GM12892 (cell line): ENCODE results near the gene ARID5A.

Source experiments
- DNase-seq: peaks from one replicate; pipeline ENCODE4 v3.0.0; 2011; ENCODE audit not compliant: insufficient read length
- FAIRE-seq: peaks from 2 replicates; lab custom pipeline; 2011; peaks lifted over from hg19 to GRCh38; lab: Jason Lieb, UNC
- POLR2A ChIP-seq: IDR thresholded peaks from 2 replicates; pipeline ENCODE4 v1.6.1; 2011; ENCODE audit warnings: low read depth, low read length, control low read depth
- POLR2AphosphoS5 ChIP-seq: IDR thresholded peaks from 2 replicates; pipeline ENCODE4 v1.6.1; 2011; ENCODE audit warnings: low read depth, low read length, control low read depth
- TAF1 ChIP-seq: IDR thresholded peaks from 2 replicates; pipeline ENCODE4 v1.6.1; 2011; ENCODE audit warnings: low read depth, mild to moderate bottlenecking, control low read depth, low read length, borderline replicate concordance

ARID5A gene

GRCh38 chr2:96538487-96539214, 2.1 kb downstream of the ARID5A start:
- no peak for DNase-seq
- peak; percentile 51 for FAIRE-seq

DNA sequence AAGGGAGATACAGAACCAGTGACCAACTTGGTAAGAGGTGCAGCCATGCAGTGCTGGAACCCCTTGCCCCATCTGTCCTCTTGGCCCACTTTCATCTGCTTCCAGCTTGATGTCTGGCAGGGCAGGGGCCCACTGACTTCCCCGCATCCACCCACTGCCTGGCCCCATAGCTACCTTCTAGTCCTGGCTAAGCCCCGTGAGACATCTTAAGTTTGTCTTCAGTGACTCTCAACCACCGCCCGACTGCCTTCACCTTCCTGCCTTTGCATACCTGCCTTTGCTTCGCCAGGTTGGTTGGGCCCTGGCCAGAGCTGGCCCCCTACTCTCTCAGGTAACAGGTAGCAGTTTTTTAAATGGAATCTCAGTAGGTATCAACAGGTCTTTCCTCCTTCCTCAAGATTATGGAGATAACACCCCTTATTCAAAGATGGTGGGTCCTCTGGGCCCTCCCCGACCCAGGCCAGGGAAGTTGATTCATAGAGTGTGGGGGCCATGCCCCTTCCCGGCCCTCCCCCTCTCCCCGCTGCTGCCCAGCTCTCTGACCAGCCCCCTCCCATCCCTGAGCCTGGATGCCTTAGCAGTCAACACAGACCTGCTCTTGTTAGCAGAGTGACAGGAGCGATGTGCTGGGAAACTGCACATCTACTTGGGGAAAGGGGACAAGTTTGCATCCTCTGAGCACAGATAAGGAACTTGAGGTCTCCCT, 2.8 kb downstream of the ARID5A start:
- TF ChIP-seq POLR2A (no peak), POLR2AphosphoS5 (no peak)
- FAIRE-seq (no peak), DNase-seq (no peak)

More at GRCh38 chr2:96538487-96539214, 2.1 kb downstream of the ARID5A start:
- TF ChIP-seq POLR2AphosphoS5, result no peak; the same call in 1 of the 2 replicates
- no peak for TF ChIP-seq TAF1

DNA sequence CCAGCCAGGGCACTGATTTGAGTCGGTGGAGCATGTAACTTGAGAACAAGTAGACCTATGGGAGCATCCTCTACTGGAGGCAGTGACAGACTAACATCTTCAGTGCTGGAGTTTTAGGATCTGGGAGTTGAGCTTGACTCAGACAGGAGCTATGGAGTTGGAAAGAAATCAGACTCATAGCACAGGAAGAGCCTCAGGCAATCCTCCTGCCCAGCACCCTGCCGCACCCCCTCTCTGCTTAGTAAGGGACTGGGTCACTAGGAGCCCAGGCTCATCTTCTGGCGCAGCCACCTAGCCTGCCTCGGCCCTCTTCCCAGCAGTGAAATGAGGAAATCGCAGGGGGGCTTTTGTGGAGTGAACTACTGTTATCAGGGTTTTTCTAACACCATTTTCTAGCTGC, 3.6 kb downstream of the ARID5A start:
- no peak for FAIRE-seq
- TF ChIP-seq POLR2A, result no peak
- DNase-seq, result no peak

DNA sequence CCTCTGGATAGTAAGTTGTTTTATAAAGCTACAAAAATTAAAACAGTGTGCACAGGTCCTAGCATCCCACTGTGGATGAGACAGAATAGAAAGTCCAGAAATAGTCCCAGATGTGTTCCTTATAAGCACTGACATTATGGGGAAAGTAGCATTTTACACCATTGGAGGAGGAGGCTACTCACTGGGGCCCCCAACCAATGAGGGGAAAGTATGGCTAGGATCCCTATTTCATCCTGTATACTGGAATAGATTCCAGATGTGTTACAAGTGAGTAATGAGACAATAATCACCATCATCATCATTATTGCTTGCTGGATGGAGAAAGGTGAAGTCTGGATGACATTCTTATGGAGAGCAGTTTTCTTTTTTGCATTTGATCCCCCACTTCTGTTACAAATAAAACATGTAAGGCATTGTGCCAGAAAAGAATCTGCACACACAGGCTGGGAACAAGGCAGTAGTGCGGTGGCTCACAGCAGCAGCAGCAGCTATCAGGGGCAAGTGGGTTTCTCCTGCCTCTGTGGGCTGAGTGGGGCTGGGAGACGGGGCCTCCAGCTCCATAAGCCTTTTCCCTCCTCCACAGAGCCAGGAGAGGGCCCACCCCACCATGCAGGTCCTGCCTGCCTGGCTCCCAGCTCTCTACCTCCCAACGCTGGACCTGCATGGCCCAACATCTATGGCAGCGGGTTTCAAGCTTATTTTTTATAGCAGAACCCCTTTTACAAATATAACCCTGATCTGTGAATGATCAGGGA, 5.0 kb downstream of the ARID5A start:
- TF ChIP-seq POLR2AphosphoS5 (no peak), TAF1 (no peak), POLR2A (no peak)
- FAIRE-seq (no peak), DNase-seq (no peak)

DNA sequence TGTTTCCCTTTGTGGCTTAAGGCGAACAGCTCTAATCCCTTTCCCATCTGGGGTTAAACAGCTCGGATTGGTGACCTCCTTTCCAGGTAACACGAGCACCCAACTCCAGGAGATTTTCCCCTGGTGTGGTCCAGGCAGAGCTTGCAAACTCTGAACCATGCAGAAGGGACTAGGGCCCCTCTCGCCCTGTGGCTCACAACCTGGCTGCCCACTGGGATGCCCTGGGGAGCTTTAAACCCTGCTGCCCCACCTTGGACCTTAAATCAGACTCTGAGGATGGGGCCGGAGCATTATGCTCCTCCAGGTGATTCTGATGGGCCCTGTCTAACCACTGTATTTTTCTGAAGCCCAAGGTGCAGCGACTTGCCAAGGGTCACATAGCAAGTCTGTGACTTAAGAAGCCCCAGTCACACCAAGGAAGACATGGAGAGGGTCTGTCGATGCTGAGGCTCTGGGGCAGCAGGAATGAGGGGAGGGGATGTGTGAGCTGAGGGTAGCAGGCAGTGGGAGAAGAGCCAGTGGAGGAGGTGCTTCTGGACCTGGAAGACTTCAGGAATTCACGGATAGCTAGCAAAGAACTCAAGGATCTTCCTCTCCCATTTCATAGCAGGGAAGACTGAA, 5.9 kb downstream of the ARID5A start:
- TF ChIP-seq TAF1 (no peak), POLR2AphosphoS5 (no peak), POLR2A (no peak)
- DNase-seq (no peak), FAIRE-seq (no peak)

GRCh38 chr2:96546321-96546720, 9.8 kb downstream of the ARID5A start:
- TF ChIP-seq POLR2A (peak; percentile 70), TAF1 (no peak), POLR2AphosphoS5 (peak; percentile 17; the same call in 1 of the 2 replicates)
- DNase-seq (no peak), FAIRE-seq (no peak)

DNA sequence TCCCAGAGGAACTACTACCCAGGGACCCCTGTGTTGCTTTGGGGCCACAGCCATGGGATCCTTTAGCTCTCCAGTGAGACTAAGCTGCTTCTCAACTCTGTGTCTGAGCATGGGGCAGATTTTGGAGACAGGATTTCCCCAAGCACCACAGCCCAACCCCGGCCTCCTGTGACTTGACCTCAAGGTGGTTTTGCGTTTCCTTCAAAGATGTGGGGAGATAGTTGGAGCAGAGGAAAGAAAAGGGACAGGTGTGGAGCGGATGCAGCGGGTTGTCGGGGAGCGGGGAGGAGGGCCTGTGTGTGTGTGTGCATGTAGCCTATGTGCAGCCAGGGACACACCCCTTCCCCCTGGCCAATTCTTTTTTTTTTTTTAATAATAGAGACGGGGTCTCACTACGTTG, 10.2 kb downstream of the ARID5A start:
- no peak for DNase-seq
- no peak for FAIRE-seq
- TF ChIP-seq POLR2A, result no peak; the same call in none of the 2 replicates
- TF ChIP-seq TAF1, result no peak
- no peak; the same call in 1 of the 2 replicates for TF ChIP-seq POLR2AphosphoS5

DNA sequence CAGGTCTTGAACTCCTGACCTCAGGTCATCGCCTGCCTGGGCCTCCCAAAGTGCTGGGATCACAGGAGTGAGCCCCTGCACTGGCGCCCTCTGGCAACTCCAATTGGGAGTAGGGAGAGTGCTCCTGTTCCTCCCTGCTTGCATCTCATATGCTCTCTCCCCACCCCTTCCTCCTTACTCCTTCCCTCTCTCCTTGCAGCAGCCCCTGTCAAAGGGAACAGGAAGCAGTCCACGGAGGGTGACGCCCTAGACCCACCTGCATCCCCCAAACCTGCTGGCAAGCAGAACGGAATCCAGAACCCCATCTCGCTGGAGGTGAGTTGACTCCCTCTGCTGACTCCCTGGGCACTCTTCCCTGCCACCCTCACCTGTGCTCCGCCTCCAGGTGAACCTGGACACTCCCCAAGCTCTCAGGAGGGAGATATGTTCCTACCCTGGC, 10.7 kb downstream of the ARID5A start:
- TF ChIP-seq POLR2A (no peak; the same call in 1 of the 2 replicates), TAF1 (no peak), POLR2AphosphoS5 (no peak; the same call in 1 of the 2 replicates)
- no peak for DNase-seq
- no peak for FAIRE-seq

DNA sequence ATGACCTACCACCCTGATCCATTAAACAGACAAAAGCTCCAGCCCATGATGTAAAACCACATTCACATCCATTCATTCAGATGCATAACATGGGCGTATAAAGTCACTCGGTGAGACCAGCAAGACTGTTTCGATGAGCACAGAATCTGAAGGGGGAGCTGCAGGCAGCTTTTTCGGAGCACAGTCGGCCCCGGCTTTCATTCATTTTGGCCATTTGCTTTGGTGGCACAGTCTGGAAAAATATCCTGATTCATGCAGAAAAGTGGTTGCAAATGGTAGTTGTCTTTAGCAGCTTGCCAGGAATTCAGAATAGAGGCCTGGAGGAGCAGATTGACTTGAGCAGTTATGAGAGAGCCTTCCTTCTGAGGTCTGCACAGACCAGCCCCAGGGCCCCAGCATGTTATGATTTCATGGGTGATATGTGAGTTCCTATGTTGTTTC, 11.2 kb downstream of the ARID5A start:
- no peak for FAIRE-seq

GRCh38 chr2:96548558-96549465, 12.3 kb downstream of the ARID5A start:
- DNase-seq (no peak), FAIRE-seq (no peak)
- no peak for TF ChIP-seq POLR2AphosphoS5

More for the DNA sequence above, 11.2 kb downstream of the ARID5A start:
- DNase-seq, result no peak
- TF ChIP-seq POLR2AphosphoS5 (no peak), TAF1 (no peak), POLR2A (no peak)
